ENCODE results near the gene SPTBN1. TPM values are rescaled to one million over a fixed set of nuclear protein-coding genes. Genes with fewer than 3 reads are reported as not detected.

SPTBN1 gene
- total and polyA plus RNA-seq, 2 of the 4 experiments (the other 2 are of a cell fraction) = 49.1 to 241 TPM

DNA sequence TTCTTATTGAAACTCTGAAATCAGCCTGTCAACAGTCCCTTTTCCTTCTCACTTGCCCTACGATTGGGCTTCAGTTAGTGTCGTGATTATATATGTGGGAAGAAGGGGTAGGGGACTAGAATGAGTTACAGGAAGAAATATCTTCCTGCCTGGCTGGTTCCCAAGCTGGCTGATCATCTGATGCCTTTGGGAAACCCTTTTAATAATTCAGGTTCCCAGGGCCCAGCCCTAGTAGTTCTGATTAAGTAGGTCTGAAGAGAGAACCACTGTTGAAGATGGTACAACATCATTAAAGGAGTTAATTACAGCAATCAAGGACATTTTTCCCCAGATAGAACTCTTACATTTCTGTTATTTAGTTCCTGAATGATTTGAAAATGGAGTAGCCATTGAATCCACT is 157.3 kb downstream of the SPTBN1 start:
- Histone ChIP-seq H3K4me3 (ENCODE audit: insufficient read depth, low read depth, low read length) (no peak overlapping the region), H3K36me3 (ENCODE audit: control insufficient read depth, insufficient read depth, low read length) (peaks cover 22% of the 10 kb centered on the region), H3K14ac (replicated peaks; ENCODE audit: low read depth, low read length) (no peak overlapping the region), H2BK20ac (ENCODE audit: low read depth, low read length) (no peak overlapping the region), H2AK9ac (replicated peaks; ENCODE audit: low read depth, low read length, poor library complexity) (no peak overlapping the region), H3K4me1 (ENCODE audit: control insufficient read depth, insufficient read depth, low read length) (peaks cover 6% of the 10 kb centered on the region), H2BK5ac (ENCODE audit: low read depth, low read length, poor library complexity, severe bottlenecking) (no peak overlapping the region), H3K27ac (ENCODE audit: insufficient read depth, low read length) (no peak overlapping the region), H3K9ac (ENCODE audit: low read depth, low read length) (no peak overlapping the region), H4K8ac (ENCODE audit: low read depth in 2 of 2, low read length in 2 of 2) (no peak overlapping the region), H3K18ac (ENCODE audit: low read depth, low read length) (no peak overlapping the region), H3K4me2 (ENCODE audit: low read depth, low read length) (no peak overlapping the region), H4K91ac (ENCODE audit: insufficient read depth, low read depth, low read length) (no peak overlapping the region), H2AFZ (replicated peaks; ENCODE audit: low read length, poor library complexity) (no peak overlapping the region), H3K4ac (ENCODE audit: low read depth, low read length) (no peak overlapping the region), H3K9me3 (ENCODE audit: control insufficient read depth, insufficient read depth, low read length) (no peaks in the 10 kb centered on the region), H3K27me3 (ENCODE audit: control insufficient read depth, insufficient read depth, low read length) (no peaks in the 10 kb centered on the region), H3K9me1 (ENCODE audit: insufficient read depth, low read length) (peaks cover 20% of the 10 kb centered on the region), H3K23ac (ENCODE audit: low read depth, low read length) (no peak overlapping the region), H2AK5ac (ENCODE audit: low read depth, low read length) (no peak overlapping the region), H2BK15ac (ENCODE audit: low read depth, low read length) (no peak overlapping the region), H4K20me1 (ENCODE audit: insufficient read depth, low read length) (peaks cover 32% of the 10 kb centered on the region; the same call in 1 of the 2 replicates), H3K79me1 (ENCODE audit: low read depth in 1 of 2, low read length in 2 of 2) (peaks cover 55 to 71% of the 10 kb centered on the region in 2 experiments), H4K5ac (ENCODE audit: low read depth, low read length) (no peak overlapping the region), H2BK120ac (ENCODE audit: low read depth, low read length) (no peak overlapping the region), H3K56ac (ENCODE audit: extremely low read depth, insufficient read depth, low read length) (no peak overlapping the region)
- in situ Hi-C loops (cut with MboI; ENCODE audit: low sequenced_read_pairs) (no loop called here), intact Hi-C loops (cut with micrococcal nuclease) (no loop called here), dilution Hi-C loops (cut with HindIII; ENCODE audit: low sequenced_read_pairs, unreplicated experiment) (no loop called here)
- WGBS, 2 experiments (ENCODE audit: extremely low coverage in 2 of 2, insufficient read length in 1 of 2) = no CpG with 5 or more reads among the region's 2 CpGs
- TF ChIP-seq NFE2L2 (IDR thresholded peaks at IDR 0.05; ENCODE audit: low read depth, low read length) = no peak
- TF ChIP-seq RCOR1 (IDR thresholded peaks at IDR 0.05; ENCODE audit: insufficient replicate concordance, low read length) = no peak
- no peak for TF ChIP-seq MAZ (IDR thresholded peaks at IDR 0.05; ENCODE audit: borderline replicate concordance, low read depth, low read length)
- TF ChIP-seq, protein P1, sequence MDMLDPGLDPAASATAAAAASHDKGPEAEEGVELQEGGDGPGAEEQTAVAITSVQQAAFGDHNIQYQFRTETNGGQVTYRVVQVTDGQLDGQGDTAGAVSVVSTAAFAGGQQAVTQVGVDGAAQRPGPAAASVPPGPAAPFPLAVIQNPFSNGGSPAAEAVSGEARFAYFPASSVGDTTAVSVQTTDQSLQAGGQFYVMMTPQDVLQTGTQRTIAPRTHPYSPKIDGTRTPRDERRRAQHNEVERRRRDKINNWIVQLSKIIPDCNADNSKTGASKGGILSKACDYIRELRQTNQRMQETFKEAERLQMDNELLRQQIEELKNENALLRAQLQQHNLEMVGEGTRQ (IDR thresholded peaks at IDR 0.05; ENCODE audit: low read depth, low read length) = no peak
- no peak for TF ChIP-seq POLR2A (IDR thresholded peaks at IDR 0.05; ENCODE audit: low read depth, low read length)
- TF ChIP-seq CEBPB (IDR thresholded peaks at IDR 0.05; ENCODE audit: low read depth, low read length) = no peak
- no peak for TF ChIP-seq BHLHE40 (IDR thresholded peaks at IDR 0.05; ENCODE audit: low read depth, low read length)
- no peak for TF ChIP-seq FOS (IDR thresholded peaks at IDR 0.05; ENCODE audit: low read depth, low read length)
- no peak for TF ChIP-seq SMC3 (IDR thresholded peaks at IDR 0.05; ENCODE audit: low read depth, low read length)
- no peak for TF ChIP-seq RFX5 (IDR thresholded peaks at IDR 0.05; ENCODE audit: low read depth, low read length)
- TF ChIP-seq MAFK (IDR thresholded peaks at IDR 0.05; ENCODE audit: low read depth, low read length) = no peak
- no peak for TF ChIP-seq CHD1 (IDR thresholded peaks at IDR 0.05; ENCODE audit: low read depth, low read length)
- no peak for TF ChIP-seq RAD21 (IDR thresholded peaks at IDR 0.05; ENCODE audit: low read length)
- TF ChIP-seq MXI1 (IDR thresholded peaks at IDR 0.05; ENCODE audit: borderline replicate concordance, low read depth, low read length) = no peak
- TF ChIP-seq, protein P2, sequence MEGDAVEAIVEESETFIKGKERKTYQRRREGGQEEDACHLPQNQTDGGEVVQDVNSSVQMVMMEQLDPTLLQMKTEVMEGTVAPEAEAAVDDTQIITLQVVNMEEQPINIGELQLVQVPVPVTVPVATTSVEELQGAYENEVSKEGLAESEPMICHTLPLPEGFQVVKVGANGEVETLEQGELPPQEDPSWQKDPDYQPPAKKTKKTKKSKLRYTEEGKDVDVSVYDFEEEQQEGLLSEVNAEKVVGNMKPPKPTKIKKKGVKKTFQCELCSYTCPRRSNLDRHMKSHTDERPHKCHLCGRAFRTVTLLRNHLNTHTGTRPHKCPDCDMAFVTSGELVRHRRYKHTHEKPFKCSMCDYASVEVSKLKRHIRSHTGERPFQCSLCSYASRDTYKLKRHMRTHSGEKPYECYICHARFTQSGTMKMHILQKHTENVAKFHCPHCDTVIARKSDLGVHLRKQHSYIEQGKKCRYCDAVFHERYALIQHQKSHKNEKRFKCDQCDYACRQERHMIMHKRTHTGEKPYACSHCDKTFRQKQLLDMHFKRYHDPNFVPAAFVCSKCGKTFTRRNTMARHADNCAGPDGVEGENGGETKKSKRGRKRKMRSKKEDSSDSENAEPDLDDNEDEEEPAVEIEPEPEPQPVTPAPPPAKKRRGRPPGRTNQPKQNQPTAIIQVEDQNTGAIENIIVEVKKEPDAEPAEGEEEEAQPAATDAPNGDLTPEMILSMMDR (conservative IDR thresholded peaks at IDR 0.05; ENCODE audit: low read depth, low read length) = no peak
- DNase-seq (peak; percentile 21), ATAC-seq (ENCODE audit: low read depth) (no peak)
- no TSS peak for BruUV-seq (replicated peaks)
- CTCF ChIA-PET = no interaction called here
- POLR2A ChIA-PET (ENCODE audit: unreplicated experiment) = no interaction called here

All from IMR-90 (cell line).